RPMI8226 (cell line): ENCODE data around the gene DNAI7.

ENCODE experiments used
- DNase-seq: peaks from one replicate; pipeline ENCODE4 v3.0.0-alpha.2; 2015

DNAI7 gene, protein sequence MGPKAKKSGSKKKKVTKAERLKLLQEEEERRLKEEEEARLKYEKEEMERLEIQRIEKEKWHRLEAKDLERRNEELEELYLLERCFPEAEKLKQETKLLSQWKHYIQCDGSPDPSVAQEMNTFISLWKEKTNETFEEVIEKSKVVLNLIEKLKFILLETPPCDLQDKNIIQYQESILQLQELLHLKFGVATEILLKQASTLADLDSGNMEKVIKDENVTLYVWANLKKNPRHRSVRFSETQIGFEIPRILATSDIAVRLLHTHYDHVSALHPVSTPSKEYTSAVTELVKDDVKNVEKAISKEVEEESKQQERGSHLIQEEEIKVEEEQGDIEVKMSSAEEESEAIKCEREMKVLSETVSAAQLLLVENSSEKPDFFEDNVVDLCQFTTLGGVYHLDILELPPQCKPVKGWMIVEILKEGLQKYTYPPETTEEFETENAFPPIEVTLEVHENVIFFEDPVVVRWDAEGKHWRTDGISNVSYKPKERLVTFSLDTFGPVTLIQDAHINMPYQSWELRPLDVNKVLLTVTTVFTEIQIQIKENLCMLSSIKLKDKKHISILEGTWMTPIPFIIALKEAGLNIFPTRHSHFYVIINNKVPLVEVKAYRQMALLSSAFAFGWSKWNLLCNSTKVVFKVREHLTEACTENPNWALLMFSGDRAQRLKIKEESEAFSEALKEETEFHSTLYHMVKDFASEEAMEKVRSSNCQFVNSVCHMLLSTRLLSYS

DNA sequence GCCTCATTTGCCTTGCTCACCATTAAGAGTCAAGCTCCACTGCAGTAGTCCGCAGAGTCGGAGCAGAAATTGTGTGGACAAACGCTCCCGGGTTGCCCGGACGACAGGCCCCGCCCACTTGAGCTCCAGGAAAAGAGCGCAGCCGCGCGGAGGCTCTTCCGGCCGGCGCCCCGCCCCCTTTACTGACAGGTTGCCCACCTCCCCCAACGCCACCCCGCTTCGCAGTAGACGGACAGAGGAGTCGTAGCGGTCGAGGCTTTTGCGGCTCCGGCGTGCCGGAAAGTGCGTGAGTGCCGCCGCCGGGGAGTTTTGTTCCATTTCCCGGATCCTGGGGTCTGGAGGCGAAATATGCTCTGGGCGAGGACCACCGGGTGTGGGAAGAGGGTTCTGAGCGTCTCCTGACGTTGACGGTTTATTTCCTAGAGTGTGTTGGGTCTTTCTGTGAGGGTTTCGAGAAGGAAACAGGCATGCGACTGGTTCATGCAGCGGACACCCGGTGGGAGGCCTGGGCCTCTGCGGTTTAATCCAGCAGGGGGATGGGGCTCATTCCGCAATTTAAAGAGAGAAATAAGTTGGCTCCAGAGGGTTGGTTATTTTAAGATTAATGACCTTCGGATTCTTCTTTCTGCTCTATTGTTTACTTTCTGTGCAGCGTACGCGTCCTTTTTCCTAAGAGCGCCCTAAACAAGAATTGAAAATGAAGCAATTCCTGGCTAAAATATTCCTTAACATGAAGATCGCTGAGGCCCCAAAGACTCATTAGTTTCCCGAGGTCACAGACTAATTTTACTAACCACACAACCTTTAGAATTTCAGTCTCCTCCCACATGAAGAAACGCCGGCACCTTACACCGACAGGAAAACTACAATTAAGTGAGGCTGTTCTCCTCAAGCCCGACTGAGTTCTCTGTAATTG is at the start of gene DNAI7, which contains the start of gene ETFRF1:
Gene DNAI7 (minus strand): TSS at position 105 of the 916 bp plus-strand sequence. CDS start 82 bp downstream, at position 23.
Gene ETFRF1 (plus strand): TSS at position 182 of the 916 bp plus-strand sequence. CDS start 8,720 bp downstream, outside the sequence.
- peak; percentile 99 for DNase-seq

DNA sequence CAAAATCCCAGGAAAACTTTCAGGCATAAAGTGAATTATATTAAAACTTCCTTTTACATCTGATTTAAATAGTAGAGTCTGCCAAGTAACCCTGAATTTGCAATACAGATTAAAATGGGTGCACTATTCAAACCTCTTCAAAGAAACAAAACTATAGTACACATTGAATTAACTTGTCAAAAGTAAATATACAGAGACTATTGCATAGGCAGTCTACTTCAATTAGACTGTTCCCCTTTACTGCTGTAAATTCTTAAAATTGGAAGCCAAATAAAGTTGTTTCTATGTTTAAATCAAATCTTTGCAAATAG is 48.7 kb upstream of the DNAI7 start:
- DNase-seq: no peak

DNA sequence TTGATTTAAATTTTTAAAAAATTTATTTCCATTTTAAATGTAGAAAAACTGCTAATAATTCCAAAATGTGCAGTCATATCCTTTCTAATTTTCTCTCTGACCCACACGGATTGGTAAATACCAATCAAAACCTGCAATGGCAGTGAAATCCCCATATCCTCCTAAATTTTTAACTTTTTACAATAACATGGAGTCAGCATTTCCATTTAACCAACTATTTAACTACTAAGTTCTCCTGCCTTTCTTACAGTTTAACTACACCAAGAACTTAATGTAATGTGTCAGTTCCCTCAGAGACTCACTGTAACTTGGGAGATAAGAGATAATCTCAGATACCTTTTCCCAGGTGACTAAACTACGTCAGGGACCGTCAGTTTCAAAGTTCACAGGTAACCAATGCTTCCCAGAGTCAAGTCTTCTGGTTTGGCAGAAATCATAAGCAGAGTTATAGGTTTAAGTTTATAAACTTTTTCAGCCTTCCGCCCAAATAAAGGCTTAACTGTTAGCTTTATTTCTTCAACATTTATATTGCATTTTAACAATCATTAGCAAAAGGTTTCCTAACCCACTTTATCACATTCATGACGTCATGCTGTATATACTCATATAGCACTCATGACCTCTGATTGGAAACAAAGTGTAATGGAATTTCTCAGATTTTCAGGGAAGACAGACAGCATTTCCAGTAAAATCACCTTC is 48.2 kb upstream of the DNAI7 start:
- no peak for DNase-seq

DNA sequence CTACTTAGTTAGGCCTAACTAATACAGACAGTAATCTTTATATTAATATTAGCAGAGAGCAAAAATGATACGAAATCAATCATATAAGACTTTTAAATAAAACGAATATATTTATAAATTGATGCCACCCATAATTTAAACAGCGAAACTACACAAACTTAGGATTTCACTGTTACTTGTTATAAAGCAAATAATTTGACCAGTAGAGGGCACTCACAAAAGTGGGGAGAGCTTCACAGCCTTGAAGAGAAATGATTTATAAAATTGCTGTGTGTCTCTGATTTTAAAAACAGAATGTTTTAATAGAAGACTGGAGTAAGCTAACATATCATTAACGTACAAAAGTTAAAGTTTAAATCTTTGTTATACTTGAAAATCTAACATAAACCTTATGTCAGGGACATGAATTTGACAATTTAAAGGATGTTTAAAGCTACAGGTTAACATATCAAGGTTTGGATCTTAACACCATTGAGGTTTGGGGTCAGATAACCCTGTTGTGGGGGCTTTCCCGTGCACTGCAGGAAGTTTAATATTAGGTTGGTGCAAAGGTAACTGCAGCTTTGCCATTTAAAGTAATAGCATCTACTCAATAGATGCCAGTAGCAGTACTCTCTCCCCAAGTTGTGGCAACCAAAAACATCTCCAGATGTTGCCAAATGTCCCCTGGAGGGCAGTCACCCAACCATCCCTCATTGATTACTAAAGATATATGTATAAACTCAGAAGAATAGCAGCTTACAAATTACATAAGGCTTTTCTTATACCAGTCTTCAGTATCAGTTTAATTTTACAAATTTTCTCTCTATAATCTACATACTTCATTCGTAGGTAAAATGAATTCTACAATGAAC is 46.4 kb upstream of the DNAI7 start:
- DNase-seq: peak; percentile 61

DNA sequence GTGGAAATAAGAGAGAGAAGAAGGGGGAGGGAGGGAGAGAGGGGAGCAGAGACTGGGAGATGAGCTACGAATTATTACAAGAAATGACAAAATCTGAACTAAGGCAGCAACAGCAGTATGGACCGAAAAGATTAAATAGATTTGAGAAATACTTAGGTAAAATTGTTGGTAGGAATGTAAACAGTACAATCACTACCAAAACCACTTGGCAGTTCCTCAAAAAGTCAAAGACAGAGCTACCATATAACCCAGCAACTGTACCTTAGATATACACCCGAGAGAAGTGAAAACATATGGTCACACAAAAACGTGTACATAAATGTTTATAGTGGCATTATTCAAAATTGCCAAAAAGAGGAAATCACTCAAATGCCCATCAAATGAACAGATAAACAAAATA is 41.7 kb upstream of the DNAI7 start:
- DNase-seq: no peak

DNA sequence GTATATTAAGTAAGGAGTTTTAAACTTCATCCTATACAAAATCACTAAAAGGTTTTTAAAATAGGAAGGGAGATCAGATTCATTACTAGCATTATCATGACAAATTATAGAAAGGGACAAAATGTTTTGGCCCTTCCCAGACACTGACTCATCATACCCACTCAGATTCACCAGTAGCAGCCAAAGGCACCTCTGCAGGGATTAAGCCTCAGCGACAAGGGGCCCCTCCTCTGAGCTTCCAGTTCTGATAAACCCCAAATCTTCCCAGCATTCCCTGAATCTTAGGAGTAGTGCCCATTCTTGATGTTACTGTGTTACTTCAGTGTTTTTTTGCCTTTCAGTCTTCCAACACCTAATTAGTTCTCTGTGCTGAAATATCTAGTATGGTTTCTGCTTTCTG is 41.2 kb upstream of the DNAI7 start:
- no peak for DNase-seq

DNA sequence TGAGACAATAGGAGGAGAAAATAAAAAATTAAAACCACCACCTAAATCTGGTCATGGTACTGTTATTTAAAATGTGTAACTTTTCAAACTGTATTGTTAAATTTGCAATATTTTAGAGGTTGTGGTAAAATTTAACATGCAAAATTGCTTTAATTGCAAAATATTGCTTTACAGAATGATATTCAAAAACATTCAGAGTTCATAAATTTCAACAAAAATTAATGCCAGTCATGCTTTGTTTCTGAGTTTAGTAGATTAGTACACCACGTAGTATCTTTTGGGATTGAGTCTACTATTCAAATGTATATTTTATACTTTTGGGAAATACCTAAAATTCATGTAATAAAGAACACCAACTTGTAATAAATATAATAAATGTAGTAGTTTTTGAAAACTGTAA is 18.4 kb upstream of the DNAI7 start:
- DNase-seq: no peak

DNA sequence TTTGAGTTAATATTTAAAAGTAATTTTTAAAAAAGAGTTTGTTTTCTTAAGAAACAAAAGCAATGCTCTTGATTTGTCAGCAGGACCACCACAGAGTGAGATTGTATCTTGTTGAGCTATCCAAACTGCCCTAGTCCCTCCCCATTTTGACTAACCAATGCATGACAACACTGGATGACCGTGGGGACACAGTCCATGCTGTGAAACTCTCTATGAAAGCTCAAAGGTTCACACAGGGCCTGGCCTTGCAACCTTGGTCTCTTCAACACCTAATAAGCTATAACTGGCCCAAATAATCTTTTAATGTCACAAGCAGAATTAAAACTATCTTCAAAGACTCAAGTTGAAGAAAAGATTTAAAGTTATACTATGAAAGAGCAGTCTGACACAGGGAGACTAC is 13.6 kb upstream of the DNAI7 start:
- DNase-seq: no peak

DNA sequence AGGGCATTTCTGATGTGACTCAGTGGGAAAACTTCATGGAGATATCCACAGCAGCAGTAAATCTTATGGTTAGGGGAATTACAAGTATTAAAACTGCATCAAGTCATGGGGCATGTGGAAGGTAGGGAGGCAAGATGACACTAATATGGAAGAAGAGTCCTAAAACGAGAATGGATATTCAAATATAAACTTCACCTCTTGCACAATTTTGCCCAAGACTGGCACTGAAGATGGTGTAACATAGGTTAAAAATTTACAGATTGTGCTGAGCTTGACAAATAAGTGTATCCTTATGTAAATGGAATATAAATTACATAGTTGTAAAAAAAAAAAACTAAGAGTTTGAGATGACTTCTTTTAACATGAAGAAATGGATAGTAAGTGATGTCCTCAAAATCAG is 12.9 kb upstream of the DNAI7 start:
- no peak for DNase-seq

DNA sequence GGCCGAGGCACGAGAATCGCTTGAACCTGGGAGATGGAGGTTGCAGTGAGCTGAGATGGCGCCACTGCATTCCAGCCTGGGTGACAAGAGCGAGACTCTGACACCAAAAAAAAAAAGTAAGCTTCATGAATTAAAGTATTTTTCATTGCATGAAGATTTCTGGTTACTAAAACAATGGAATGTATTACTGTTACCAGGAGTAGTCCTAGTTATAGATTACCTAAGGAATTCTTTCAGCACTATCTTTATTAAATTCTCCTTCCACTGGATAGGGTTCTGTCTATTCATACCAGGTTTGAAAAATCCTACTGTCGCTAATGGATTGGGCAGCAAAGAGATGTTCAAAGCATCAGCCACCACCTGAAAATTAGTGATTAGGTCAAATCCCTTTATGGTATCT is 12.5 kb upstream of the DNAI7 start:
- DNase-seq: no peak

DNA sequence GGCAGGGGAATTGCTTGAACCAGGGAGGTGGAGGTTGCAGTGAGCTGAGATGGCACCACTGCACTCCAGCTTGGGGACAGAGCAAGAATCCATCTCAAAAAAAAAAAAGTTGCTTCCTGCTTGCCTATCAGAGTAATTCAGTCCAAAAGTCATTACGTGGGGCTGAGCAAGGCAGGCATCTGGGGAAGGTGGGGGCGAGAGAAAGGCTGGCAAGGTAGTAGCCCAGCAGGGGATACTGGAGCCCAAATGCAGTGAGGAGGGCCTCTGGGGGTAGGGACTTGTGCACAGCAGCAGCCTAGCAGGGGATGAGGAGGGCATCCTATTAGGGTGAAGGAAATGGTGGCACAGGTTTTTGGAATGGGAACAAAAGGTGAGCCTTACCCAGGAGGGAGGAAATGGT is 7.2 kb upstream of the DNAI7 start:
- no peak for DNase-seq

DNA sequence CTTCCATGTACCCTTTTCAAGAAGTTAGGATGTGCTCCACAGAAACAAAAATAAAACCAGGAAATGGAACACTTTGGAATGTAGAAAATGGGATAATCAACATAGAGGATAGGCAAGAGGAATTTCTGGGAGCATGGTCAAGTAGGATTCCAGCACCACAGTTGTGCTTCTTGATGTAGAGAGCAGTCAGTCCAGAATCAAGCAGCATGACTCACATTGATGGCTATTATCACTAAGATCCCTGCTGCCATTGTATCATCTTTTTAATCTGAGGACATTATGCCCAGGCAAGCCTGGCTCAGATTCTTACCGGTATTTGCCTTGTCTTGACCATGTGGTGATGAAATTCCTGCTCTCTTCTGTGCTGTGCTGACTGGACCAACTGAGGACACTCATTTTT is 5.7 kb upstream of the DNAI7 start:
- DNase-seq: no peak

DNA sequence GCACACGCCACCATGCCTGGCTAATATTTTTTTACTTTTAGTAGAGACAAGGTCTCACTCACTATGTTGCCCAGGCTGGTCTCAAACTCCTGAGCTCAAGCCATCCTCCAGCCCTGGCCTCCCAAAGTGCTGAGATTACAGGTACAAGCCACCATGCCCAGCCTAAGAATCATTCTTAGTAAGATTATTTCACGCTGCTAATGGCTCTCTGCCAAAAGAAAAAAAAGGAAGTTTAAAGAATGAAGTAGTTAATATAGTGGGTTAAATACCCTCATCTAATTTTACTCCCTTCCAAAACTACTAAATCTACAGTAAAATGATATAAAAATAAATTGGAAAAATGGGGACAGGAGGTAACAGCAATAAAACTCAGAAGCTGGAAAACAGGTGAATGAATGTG is 2.6 kb upstream of the DNAI7 start:
- DNase-seq: peak; percentile 11

DNA sequence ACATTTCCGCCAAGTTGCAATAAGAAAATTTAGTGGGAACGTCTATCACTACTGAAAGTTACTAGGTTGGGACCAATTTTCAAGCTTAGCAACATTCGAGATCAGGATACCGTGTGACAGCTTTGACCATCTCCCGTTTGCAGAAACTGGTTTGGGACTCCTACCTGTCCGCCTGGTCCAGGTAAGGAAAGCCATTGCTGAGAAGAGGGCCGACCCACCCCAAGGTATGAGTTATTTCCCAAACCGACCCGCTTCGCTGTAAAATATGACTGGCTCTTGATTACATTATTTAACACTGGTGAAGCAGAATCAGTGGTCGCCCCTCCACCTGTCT is 271 bp downstream of the DNAI7 start:
- no peak for DNase-seq

DNA sequence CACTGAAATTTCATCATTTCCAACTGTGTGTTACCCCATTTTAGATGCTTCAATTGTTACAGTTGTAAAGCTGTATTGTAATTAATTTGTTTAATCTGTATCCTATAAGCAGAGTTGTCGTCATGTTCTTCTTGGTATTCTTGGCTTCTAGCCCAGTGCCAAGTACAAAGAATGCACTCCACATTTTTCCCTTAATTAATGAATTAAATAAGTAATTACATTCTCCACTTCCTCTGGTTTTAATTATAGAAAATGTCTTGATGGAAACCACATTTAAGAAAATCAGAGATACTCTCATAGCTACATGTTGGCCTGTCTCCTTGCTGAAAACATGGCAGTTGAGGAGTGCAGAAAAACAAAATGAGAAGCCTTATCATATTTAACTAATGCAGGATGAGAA is 746 bp downstream of the DNAI7 start:
- DNase-seq: no peak

DNA sequence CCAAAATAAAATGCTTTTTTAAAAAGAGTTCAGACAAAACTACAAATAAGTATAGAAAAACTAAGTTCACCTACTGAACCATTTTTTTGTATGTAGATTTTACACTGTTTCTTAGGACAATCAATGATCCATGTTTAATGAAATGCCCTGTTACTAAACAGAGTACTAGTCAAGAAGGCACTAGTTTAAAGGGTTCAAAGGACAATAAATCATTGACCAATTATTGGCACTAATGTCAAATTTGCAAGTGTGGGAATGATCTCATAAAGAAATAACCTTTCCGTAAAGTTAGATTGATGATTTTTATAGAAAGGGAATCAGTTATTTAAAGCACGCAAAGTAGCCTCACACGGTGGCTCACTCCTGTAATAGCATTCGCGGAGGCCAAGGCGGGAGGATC is 4.2 kb downstream of the DNAI7 start:
- DNase-seq: no peak

DNA sequence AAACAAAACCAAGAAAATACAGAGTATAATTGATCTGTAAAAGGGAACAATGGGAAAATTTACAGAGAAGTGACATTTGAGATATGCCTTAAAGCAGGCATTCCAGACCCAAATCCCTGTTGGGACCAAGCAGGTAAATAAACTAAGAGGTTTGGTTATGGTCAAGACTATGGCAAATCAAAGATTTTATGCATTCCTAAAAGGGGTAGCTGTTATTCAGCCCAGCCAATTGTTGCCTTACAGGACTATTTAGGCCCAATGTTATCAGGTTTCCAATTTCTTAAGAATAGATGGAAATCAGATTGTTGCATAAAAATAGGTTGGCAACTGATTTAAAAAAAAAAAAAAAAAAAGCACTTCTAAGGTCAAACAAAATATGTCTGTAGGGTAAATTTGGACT is 5.3 kb downstream of the DNAI7 start:
- DNase-seq: no peak

DNA sequence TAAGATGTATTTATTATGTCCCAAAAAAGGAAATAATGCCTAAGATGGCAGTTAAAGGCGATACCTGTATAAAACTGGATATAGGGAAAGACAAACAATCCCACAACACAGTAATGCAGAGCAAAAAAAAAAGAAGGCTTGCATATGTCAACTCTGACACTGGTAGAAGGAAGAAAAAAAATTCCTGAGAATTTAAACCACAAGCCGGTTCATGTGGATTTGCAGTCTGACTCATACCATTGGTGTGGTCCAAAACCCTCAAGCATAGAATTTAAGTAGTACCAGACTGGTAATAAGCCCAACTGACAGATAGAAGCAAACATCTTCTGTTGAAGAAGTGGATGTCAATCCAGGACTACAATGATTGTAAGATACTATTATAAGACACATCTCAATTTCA is 7.2 kb downstream of the DNAI7 start:
- DNase-seq: no peak

DNA sequence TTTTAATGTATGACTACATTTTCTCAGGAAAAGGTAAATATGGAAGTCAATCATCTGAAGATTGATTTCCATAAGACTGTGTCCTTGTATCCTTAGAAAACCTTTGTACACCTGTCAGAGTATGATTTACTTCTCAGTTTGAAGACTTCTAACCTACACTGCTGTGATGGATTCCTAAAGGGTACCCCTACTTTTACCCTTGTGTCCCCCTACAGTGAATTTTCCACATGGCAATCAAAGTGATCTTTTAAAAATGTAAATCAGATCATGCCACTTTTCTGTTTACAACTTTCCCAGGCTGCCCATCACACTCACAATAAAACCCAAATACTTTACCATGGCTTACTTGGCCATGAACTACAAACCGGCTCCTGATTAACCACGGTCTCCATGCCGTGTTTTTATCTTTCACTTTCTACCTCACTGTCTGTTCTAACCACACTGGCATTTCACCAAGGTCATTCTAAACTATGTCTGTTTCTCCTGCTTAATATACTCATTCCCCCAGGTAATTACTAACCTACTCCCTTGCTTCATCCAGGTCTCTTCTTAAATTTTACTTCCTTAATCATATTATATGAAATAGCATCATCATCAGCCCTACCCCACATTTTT is 8.1 kb downstream of the DNAI7 start:
- peak; percentile 56 for DNase-seq

DNA sequence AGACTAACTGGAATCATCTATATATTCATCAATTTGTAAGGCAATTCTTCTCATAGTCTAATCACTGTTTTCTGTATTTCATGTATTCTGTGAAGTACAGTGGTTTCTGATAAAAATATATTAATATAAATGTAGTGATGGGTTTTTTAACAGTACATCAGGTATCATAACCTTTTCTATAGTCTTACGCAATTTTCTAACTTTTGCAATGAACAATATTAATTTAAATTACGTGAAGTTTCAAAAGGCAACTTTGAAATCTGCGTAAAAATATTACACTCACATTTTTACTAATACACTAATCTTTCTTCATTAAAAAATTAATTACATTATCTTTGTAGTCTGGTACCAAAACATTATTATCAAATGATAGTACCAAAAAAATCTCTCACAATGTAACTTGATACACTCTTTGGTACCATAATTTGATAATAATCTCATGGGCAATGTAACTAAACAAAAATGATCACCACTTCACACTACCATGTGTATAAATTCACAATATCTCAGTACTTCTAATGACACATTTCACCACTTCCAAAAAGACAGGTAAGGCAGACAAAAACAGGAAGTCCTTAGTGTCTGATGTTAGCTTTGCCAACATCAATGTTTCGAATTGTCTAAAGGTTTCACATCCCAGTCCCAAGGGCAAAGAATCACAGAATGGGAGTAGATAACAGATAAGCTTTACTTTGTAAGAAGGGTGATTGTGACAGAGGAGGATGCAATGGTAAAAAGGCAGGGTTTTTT is 8.7 kb downstream of the DNAI7 start:
- peak; percentile 54 for DNase-seq

DNA sequence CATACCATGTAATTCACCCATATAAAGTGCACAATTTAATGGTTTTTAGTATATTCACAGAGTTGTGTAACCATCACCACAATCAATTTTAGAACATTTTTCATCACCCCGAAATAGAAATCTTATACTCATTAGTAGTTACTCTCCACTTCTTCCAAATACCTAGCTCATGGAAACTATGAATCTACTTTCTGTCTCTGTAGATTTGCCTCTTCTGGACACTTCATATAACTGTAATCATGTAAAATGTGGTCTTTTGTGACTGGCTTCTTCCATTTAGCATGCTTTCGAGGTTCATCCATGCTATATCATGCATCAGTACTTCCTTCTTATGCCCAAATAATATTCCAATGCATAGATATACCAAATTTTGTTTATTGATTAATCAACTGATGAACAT is 10.8 kb downstream of the DNAI7 start:
- DNase-seq: no peak
